Transverse colon (tissue), 4 donors: ENCODE measurements around the gene H2BK1. TPM values are rescaled to one million over a fixed set of nuclear protein-coding genes. Genes with fewer than 3 reads are reported as not detected.
A peak's percentile ranks its signal among the peaks of the same experiment; 100 is the strongest.

Source experiments
- DNase-seq: peaks from one replicate; pipeline ENCODE4 v3.0.0-alpha.2; 2019
- H3K27ac ChIP-seq, 4 donors: fragments of 200-600 bp; sonication (generic); 2 replicates each; pipeline ENCODE4 v1.5.1; 2016 to 2018; ENCODE audit warnings: inconsistent platforms in 4 of 4
- H3K27me3 ChIP-seq: fragments of 200-600 bp; sonication (generic); 2 replicates; pipeline ENCODE4 v1.5.1; 2017; ENCODE audit warnings: inconsistent platforms
- H3K36me3 ChIP-seq, 4 donors: fragments of 200-600 bp; sonication (generic); 2 replicates each; pipeline ENCODE4 v1.5.1; 2017 to 2019; ENCODE audit warnings: inconsistent platforms in 4 of 4
- H3K4me1 ChIP-seq, 4 donors: fragments of 200-600 bp; sonication (generic); 2 replicates each; pipeline ENCODE4 v1.5.1; 2017 to 2020; ENCODE audit warnings: inconsistent platforms in 4 of 4
- H3K4me3 ChIP-seq, 4 donors: fragments of 200-600 bp; sonication (generic); 1 replicate in 1 of 4; 2 replicates in 3 of 4; pipeline versions ENCODE4 v1.5.1 to v1.6.1; 2017 to 2019; ENCODE audit warnings: inconsistent platforms in 4 of 4
- H3K9me3 ChIP-seq, 2 donors: fragments of 200-600 bp; sonication (generic); 2 replicates each; pipeline ENCODE4 v1.5.1; 2017 to 2019; ENCODE audit warnings: inconsistent platforms in 2 of 2
- CTCF ChIP-seq, 5 experiments: fragments of 200-600 bp in 3 of 5; fragments of 450-650 bp in 2 of 5; sonication (generic) in 3 of 5; IDR thresholded peaks; 1 replicate in 2 of 5; 2 replicates in 3 of 5; pipeline ENCODE4 v1.5.1; 2016 to 2017; ENCODE audit warnings: antibody characterized with exemption in 5 of 5, inconsistent platforms in 3 of 5, mild to moderate bottlenecking in 2 of 5, moderate library complexity in 1 of 5
- EP300 ChIP-seq: sonication (generic); formaldehyde crosslinking; IDR thresholded peaks from one replicate; pipeline ENCODE4 v1.6.1; 2017; ENCODE audit warnings: antibody characterized with exemption, low read depth
- POLR2A ChIP-seq: fragments of 450-650 bp; IDR thresholded peaks from one replicate; pipeline ENCODE4 v1.6.1; 2016; ENCODE audit warnings: antibody characterized with exemption, mild to moderate bottlenecking, moderate library complexity
- POLR2AphosphoS5 ChIP-seq, 3 donors: sonication (generic); formaldehyde crosslinking; IDR thresholded peaks; one replicate each; pipeline ENCODE4 v1.6.1; 2016; ENCODE audit warnings: antibody characterized with exemption in 3 of 3
- WGBS, 2 donors: methylation state at CpG; one replicate each; pipeline ENCODE4 v1.1.5; 2018; ENCODE audit warnings: low coverage in 1 of 2; 5-methylcytosine and 5-hydroxymethylcytosine counted together
- in situ Hi-C, 4 donors: fragments of 200-750 bp; cut with MboI; loops; one replicate each; pipeline versions ENCODE4 v1.15.0 to v1.15.1; 2017; ENCODE audit warnings: low sequenced_read_pairs in 3 of 4, low pct_ligation_motif_present in 1 of 4, low pct_unique_long_range_greater_than_20kb in 1 of 4
- intact Hi-C: fragments of 100-400 bp; cut with DNase I; formaldehyde crosslinking; loops from one replicate; pipeline ENCODE4 v1.15.1; 2023; ENCODE audit warnings: low total_unique reads
- total RNA-seq, 4 donors: library from RNA; depleted of rRNA; stranded (reverse); fragments of >200 nt; gene quantifications; one replicate each; pipeline ENCODE4 v1.1.0, GENCODE V29; 2016

The H2BK1 gene
- total RNA-seq, 4 donors from 2014 or later, result not detected

- DNase-seq, result no peak
- H3K36me3 ChIP-seq, result peaks cover 0 to 16% (median 0%) of the 10 kb centered on the region in 4 donors
- H3K27ac ChIP-seq, result peak overlapping the region; percentile 82 to 91 (median 88)
- in situ Hi-C loops, result no loop called here
- WGBS, 2 donors, result 13% methylated on average over 29 of the region's 36 CpGs; no CpG with 5 or more reads in 1 of the 2 donors
- H3K27me3 ChIP-seq, result no peaks in the 10 kb centered on the region
- H3K9me3 ChIP-seq, result no peaks in the 10 kb centered on the region
- peak overlapping the region; percentile 90 to 99 (median 96) for H3K4me3 ChIP-seq
- intact Hi-C loops, result no loop called here
- H3K4me1 ChIP-seq, result peaks cover 14 to 29% (median 20%) of the 10 kb centered on the region in 4 donors
- TF ChIP-seq POLR2AphosphoS5 (IDR thresholded peaks at IDR 0.05) (no peak), CTCF (IDR thresholded peaks at IDR 0.05) (no peak), POLR2A (no peak), EP300 (no peak)
These were observed 22.8 kb upstream of the H2BK1 start for GRCh38 chr7:151232917-151233701.

- intact Hi-C loops, result no loop called here
- no peaks in the 10 kb centered on the region for H3K27me3 ChIP-seq
- 0 to 1% methylated on average over 3 to 38 of the region's 79 CpGs for WGBS, 2 donors
- H3K4me3 ChIP-seq, result peak within 1 kb of the TSS; percentile 90 to 99 (median 96)
- in situ Hi-C loops, result no loop called here
- no peaks in the 10 kb centered on the region for H3K9me3 ChIP-seq
- DNase-seq, result peak; percentile 95
- peaks cover 14 to 34% (median 25%) of the 10 kb centered on the region in 4 donors for H3K4me1 ChIP-seq
- TF ChIP-seq POLR2AphosphoS5 (IDR thresholded peaks at IDR 0.05), result peak; percentile 85 to 92 (median 88)
- TF ChIP-seq EP300, result no peak
- TF ChIP-seq CTCF (IDR thresholded peaks at IDR 0.05), result no peak
- peak; percentile 85 for TF ChIP-seq POLR2A
- peaks cover 0 to 16% (median 0%) of the 10 kb centered on the region in 4 donors for H3K36me3 ChIP-seq
- H3K27ac ChIP-seq, result peak within 1 kb of the TSS; percentile 82 to 91 (median 88)
These were observed 22.0 kb upstream of the H2BK1 start, which contains the start of gene CHPF2 for GRCh38 chr7:151232091-151232916. Gene CHPF2 (plus strand): TSS chr7:151232483. CDS start chr7:151234012, 1,529 bp downstream.

GRCh38 chr7:151231080-151231479 is 20.8 kb upstream of the H2BK1 start:
- WGBS, 2 donors, result 75 to 84% methylated on average over 1 of the region's 1 CpG
- Histone ChIP-seq H3K4me1 (peaks cover 18 to 39% (median 30%) of the 10 kb centered on the region in 4 donors), H3K36me3 (peaks cover 0 to 10% (median 0%) of the 10 kb centered on the region in 4 donors), H3K27ac (no peak overlapping the region), H3K27me3 (no peaks in the 10 kb centered on the region), H3K4me3 (no peak overlapping the region), H3K9me3 (no peaks in the 10 kb centered on the region)
- TF ChIP-seq POLR2A (no peak), CTCF (IDR thresholded peaks at IDR 0.05) (no peak), POLR2AphosphoS5 (IDR thresholded peaks at IDR 0.05) (no peak), EP300 (no peak)
- in situ Hi-C loops (no loop called here), intact Hi-C loops (no loop called here)
- no peak for DNase-seq

DNA sequence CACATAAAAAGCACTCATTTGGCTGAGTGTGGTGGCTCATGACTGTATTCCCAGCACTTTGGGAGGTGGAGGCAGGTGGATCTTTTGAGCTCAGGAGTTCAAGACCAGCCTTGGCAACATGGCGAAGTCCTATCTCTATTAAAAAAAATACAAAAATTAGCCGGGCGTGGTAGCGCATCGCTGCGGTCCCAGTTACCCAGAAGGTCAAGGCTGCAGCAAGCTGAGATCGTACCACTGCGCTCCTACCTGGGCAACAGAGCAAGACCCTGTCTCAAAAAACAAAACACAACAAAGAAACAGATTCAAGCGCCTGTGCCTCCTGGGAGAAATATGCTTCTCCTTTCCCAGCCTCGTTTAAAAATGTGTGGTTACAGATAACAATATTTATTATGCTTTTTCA is 19.0 kb upstream of the H2BK1 start:
- Histone ChIP-seq H3K9me3 (no peaks in the 10 kb centered on the region), H3K27ac (peak overlapping the region in 2 of 4 donors; percentile 88 to 94), H3K4me3 (no peak overlapping the region), H3K27me3 (no peaks in the 10 kb centered on the region), H3K4me1 (peaks cover 28 to 49% (median 40%) of the 10 kb centered on the region in 4 donors), H3K36me3 (peaks cover 0 to under 1% (median 0%) of the 10 kb centered on the region in 4 donors)
- no peak for DNase-seq
- TF ChIP-seq EP300 (no peak), POLR2A (no peak), POLR2AphosphoS5 (IDR thresholded peaks at IDR 0.05) (no peak), CTCF (IDR thresholded peaks at IDR 0.05) (no peak)
- 79 to 92% methylated on average over 10 of the region's 10 CpGs for WGBS, 2 donors
- in situ Hi-C loops, result no loop called here
- intact Hi-C loops, result no loop called here
